Stimulated activated naive CD4-positive, alpha-beta T cell (primary cell): ENCODE results near the gene USPL1.

Experiments used
- DNase-seq, 6 experiments: peaks; one replicate each; lab custom pipeline; 2025; lab: John Stamatoyannopoulos, UW

USPL1 gene

DNA sequence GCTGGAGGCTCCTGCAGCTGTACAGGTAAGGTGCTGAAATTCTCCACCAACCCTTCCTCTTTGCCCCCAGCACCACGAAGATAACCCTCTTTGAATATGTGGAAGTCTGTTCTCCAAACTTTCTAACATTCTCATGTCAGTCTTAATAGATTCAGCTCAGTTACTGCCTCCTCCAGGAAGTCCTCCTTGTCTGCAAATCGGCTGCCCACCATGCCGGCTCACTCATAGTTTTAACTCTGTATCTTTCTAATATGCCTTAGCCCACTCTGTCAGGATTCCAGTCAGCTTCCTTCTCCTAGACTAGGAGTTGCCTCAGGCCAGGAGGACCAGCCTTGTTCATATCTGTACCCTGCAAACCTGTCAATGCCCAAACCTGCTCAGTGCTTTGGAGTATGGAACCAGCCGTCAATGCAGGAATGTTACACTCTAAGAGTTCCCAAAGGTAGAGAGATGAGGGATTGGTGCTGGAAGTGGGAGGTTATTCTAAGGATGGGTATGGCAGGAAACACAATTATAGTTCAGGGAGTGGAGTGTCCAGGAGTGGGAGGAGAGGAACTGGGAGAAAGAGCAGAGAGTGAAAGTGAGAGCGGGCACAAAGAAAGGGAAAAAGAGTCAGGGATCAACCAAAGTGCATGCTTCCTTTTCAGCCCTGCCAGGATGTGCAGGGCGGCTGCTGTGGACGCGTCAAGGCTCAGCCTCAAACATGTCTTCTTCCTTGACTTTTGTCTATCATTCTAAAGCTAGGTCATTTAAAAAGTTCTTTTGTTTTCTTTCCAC, 79.6 kb downstream of the USPL1 start:
- DNase-seq = no peak

DNA sequence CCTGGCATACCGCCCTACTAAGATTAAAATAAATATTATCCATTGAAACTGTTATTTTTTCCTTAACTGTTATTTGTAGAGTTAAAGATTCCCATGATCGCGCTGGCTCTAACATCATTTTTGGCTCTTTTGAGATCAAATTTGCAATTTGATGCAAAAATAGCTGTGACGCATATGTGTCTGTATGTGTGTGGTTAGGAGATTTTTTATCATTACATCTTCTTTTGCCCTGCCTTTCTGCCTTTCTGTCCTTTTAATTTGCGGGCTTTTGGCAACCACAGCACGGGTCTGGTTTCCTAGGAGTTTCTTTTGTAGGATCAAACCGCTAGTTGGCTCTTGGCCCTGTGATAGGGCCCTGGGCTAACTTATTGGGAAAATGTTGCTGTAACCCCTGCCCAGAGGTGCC, 80.3 kb downstream of the USPL1 start:
- no peak for DNase-seq

DNA sequence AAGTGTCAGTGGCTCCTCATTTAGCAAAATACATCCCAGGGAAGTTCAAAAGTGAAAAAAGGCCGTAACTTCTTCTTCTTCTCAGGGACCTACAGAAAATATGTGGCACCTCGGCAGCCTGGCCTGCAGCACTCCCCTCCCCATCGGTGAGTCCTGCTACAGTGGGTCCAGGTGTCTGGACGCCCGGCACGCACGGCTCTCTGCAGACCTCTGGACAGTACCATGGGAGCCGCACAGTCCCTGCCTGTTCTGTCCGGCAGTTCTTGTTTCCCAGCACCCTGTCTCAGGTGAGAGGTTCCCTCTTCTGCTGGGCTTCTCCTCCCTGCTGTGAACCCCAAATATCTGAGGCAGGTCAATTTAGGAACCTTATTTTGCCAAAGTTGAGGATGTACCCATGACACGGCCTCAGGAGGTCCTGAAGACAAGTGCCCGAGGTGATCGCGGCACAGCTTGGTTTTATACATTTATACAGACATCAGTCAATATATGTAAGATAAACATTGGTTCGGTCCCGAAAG, 80.8 kb downstream of the USPL1 start:
- DNase-seq = no peak

DNA sequence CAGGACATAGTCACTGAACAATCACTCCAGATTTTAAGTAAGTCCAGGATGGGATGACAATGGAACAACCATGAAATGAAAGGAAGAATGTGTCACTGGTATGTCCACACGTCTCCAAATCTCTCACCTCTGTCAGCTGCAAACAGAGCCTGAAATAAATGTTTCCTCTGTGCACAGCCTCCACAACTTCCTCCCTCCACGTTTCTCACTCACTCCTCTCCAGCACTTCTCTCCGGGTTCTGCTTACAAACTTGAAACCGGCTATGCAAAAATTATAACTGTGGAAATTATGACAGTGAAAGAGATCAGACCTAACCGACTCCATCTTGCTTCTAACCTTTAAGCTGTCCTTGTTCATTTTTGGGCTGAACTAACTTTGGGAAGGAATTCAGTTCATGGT, 82.6 kb downstream of the USPL1 start:
- DNase-seq = no peak

DNA sequence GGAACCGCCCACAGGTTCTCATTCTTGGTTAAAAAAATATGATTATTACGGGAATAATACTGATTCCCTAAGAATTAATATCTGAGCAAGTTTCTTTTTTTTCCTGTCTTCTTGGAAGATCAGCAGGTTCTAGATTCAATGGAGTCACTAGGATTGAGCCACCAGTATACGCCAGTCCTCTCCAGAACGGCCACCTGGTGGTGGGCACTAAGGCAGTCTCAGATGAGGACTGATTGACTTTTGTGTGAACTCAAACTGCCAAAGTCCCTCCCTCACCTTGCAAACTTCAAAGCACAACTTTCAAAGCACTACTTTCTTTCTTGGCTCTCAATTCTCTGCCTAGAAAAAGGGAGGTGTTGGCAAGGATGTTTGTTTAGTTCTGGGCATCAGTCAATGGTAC, 84.3 kb downstream of the USPL1 start:
- DNase-seq = no peak

DNA sequence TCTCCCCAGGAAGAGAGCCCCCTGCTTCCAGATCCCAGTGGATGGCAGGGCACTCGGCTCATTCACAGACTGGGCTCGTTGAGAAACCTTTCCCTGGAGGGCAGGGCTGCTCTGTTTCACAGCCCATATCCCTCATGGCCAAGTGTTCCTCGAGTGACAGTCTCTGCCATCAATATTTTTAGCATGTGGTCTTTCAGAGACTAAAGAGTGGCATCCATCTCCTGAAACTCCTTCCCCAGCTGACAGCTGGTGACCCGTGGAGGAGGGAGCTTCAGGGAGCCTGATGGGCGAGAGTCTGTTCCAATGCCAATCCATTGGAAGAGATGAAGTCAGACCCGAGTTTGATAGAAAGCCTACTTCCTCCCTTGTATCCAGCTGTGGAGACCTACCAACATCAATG, 86.9 kb downstream of the USPL1 start:
- DNase-seq = no peak

DNA sequence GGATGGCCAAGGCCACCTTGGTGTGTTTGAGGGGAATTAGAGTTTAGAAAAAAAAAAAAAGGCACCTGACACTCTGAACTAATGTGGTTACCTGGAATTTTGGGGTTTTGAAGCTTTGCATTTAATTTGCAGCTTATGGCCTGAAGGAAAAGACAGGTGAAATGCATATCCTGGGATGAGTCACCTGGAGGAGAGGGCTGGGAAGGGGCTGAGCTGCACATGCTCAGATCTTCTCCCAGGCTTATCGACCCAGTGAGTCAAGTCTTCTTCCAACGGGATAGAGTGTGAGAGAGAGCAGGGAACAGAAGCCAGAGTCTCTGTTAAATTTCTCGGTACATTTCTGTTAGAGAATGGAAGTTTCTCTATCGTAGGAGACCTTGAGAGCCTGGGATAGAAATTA, 88.0 kb downstream of the USPL1 start:
- DNase-seq = no peak

DNA sequence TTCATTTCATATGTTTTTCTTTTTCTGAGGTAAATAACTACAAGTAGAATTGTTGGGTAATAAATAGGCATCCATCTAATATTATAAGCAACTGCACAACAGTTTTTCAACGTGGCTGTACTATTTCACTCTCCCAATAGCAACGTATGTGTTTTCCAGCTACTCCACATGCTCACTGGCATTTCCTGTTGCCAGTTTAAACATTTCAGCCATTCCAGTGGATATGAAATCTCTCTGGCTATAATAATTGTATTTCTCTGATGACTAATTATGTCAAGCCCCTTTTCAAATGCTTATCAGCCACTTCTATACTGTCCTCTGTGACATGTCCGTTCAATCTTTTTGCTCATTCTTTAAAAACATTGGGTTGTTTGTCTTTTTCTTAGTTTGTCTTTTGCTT, 90.8 kb downstream of the USPL1 start:
- DNase-seq = no peak
